Stimulated activated CD4-positive, alpha-beta T cell treated with anti-CD3 and anti-CD28 coated beads, Interleukin-15, amount 100 ng/mL, for 24 hours (primary cell): ENCODE measurements around the gene AXIN2.

Experiments used
- DNase-seq: peaks from one replicate; pipeline ENCODE4 v3.0.0-alpha.2; 2020

The AXIN2 gene, protein sequence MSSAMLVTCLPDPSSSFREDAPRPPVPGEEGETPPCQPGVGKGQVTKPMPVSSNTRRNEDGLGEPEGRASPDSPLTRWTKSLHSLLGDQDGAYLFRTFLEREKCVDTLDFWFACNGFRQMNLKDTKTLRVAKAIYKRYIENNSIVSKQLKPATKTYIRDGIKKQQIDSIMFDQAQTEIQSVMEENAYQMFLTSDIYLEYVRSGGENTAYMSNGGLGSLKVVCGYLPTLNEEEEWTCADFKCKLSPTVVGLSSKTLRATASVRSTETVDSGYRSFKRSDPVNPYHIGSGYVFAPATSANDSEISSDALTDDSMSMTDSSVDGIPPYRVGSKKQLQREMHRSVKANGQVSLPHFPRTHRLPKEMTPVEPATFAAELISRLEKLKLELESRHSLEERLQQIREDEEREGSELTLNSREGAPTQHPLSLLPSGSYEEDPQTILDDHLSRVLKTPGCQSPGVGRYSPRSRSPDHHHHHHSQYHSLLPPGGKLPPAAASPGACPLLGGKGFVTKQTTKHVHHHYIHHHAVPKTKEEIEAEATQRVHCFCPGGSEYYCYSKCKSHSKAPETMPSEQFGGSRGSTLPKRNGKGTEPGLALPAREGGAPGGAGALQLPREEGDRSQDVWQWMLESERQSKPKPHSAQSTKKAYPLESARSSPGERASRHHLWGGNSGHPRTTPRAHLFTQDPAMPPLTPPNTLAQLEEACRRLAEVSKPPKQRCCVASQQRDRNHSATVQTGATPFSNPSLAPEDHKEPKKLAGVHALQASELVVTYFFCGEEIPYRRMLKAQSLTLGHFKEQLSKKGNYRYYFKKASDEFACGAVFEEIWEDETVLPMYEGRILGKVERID

DNA sequence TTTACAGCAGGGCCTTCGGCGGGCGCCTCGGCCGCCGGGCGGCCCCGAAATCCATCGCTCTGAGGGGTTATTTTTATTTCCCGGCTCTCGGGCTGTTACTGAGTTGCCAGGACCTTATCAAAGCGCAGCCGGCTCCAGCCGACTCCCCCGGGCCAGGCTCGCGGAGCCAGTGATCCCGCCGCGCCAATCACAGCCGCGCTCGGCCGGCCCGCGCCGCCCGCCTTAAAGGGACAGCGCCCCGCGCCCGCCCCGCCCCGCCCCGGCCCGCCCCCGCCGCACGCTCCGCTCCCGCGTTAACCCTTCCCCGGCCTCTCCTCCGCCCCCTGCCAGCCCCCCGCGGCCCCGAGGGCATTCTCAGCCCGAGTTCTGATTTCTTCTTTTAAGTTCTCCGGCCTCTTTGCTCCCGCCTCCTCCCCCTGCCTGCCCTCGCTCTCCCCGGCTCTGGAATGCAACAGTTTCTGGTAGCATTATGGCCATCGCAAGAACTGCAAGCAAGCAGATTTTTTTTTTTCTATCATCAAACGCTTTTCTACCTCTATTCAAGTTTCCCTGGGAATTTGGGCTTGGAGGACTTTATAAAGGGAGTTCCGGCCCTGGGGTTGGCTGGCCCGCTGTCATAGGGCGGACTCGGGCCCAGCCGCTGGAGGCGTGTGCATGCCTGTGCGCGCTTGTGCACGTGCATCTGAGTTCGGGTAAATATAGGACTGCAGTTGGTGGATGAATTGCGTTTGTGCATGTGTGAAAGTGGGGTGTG lies at the start of gene AXIN2:
AXIN2 (minus strand) TSS at position 197 of the 754 bp plus-strand sequence. CDS start 3,028 bp downstream, outside the sequence.
- peak; percentile 90 for DNase-seq

DNA sequence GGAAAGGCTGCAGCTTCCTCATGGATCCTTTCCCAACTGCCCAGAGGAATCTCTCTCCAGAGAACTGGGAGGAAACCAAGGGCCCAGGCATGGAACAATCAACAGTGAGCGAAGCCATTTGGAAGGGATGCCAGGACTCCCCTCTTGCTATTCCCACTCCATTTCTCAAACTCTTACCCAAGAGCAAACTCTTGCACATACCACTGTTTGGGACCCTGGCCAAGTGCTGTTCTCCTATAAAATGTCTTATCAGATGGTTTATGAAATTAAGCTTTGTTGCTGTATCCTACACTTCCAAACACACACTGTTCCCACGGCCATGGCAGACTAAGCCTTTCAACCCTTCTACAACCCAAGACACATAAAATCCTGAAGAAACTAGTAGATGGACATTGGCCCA lies 48.3 kb upstream of the AXIN2 start:
- no peak for DNase-seq

DNA sequence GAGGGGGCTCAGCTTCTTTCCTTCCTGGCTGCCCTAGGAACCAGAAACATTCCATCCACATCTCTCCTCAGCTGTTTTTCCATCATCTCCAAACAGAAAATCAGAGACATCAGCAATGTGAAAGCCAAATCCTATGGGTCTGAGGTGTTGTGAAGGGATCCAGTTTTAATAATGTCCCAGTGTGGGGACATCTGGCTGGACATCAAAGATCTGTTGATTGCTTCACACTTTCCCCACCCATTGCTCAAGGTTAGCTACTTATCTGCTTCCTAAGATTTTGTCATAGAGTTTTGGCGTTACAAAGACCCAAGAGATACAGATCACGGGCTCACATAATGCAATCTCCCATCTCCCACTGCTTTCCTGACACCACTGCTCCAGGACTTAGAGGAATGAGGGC lies 47.8 kb upstream of the AXIN2 start:
- no peak for DNase-seq

DNA sequence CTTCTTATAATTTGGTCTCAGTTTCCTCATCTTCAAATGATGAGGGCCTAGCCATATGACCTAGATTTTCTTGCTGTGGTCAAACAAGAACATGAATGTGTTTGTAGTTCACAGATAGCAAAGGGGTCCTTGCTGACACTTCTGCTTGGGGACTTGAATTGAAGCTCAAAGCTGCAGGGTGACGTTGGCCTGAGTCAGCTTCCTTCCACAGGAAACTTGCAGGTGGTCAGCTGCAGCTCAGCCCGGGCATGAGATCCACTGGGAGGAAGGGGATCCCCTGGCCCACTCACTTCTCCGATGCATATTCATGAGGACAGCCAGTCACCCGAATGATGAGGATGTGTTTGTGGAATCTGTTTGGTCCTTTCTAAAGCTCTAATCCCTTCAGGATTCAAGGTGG lies 42.6 kb upstream of the AXIN2 start:
- DNase-seq, result no peak

DNA sequence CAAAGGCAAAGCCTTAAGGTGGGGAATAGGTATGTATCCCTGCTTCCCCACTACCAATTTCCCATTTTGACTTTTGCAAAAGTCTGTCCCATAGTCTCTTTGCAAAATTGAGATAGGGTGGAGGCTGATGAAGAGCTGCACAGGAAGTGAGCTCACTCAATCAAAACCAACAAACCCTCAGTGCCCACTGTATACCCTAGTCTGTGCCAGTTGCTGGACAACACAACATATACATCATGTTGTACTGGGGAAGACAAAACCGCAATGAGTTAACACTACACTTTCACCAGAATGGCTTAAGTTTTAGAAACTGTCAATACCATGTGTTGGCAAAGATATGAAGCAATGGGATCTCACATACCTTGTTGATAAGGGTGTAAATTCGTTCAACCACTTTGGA lies 40.4 kb upstream of the AXIN2 start:
- DNase-seq, result no peak

DNA sequence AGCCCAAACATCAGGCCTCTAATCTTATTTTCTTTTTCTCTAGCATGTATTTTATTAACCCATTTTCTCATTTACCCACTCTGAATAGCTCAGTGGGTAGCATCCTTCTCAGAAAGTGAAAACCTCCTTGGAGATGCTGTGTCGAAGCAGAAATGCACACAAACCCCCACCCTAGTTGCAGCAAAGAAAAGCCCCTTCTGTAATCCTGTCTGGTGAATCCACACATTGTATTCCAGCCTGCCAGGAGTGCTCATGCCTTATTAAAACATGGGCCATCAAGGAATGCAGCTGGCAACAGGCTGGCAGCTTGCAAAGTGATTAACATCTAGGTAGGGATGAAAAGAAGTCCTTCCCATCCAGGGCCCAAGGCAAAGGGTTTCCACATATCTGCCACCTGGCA lies 39.7 kb upstream of the AXIN2 start:
- DNase-seq, result no peak

DNA sequence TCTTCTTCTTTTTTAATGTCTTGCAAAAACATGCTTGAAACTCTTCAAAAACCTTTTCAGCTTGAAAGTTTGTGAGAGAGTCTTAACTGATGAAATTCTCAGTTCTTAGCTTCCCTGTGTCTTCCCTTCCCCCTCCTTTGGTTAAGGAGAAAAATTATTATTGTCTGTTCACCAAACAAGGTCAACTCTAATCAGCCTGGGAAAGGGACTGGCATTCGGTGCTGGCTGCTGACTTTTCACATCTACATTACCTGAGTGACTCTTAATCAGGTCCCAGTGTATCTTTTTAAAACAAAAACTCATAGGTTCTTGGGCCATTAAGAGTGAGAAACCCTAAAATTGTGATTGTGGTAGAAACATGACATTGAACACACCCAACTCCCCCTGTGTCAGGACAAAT lies 39.1 kb upstream of the AXIN2 start:
- DNase-seq, result no peak

DNA sequence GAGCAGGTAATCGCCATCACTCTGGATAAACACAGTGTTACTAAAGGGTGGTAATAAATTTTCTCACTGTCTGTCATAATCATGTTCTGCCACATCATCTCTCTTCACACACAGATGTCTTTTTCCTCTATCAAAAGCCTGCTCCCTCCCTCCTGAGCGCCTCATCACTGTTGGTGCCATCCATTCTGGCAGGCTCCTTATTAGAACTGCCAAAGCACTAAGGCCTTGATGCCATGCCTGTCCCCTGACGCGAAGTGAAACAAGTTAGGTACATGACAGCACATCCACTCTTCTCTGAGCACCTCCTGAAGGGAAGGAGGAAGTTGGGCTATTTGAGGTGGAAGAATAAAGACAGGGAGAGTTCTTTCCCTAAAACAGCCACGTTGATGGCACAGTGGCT lies 38.2 kb upstream of the AXIN2 start:
- no peak for DNase-seq

DNA sequence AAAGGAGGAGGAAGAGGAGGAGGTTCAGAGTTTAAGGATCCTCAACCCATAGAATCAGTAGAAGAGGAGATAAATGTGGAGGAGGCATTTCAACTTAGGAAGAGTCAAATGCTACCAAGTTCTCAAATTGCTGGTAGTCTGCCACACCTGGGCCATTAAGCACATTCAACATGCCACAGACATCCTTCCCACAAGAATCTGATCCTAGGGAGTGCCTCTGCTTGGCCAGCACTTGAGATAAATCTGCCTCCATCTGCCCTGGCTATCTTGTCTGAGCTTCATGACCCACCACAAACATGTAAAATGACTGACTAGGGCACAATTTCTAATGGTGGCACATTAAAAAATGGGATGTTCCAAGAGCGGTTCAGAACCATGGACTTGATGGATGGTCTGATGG lies 37.3 kb upstream of the AXIN2 start:
- no peak for DNase-seq

DNA sequence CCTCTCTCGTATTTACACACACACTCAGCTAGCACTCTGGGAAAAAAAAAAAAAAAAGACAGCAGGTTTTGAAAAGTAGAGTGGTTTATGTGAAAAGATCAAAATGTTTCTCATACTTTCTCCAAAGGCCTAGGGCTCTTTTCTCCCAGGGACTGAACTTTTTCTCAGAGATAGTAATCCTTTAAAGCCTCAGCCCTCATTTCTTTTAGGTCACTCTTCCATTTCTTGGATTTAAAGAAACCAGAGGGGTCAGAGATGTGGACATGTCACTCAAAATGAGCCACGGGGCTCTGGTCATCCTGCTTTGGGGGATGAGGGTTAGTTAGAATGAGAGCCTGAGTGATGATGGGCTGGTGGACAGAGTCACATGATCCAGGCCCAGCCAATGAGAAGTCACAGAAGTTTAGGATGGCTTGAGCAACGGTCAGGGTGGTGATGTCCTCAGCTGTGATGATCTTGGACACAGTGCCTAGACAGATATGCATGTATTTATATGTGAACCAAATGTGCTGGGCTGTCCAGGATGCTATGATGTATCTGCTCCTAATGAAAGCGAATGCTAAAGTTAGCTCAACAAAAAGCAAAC lies 33.7 kb upstream of the AXIN2 start:
- no peak for DNase-seq

DNA sequence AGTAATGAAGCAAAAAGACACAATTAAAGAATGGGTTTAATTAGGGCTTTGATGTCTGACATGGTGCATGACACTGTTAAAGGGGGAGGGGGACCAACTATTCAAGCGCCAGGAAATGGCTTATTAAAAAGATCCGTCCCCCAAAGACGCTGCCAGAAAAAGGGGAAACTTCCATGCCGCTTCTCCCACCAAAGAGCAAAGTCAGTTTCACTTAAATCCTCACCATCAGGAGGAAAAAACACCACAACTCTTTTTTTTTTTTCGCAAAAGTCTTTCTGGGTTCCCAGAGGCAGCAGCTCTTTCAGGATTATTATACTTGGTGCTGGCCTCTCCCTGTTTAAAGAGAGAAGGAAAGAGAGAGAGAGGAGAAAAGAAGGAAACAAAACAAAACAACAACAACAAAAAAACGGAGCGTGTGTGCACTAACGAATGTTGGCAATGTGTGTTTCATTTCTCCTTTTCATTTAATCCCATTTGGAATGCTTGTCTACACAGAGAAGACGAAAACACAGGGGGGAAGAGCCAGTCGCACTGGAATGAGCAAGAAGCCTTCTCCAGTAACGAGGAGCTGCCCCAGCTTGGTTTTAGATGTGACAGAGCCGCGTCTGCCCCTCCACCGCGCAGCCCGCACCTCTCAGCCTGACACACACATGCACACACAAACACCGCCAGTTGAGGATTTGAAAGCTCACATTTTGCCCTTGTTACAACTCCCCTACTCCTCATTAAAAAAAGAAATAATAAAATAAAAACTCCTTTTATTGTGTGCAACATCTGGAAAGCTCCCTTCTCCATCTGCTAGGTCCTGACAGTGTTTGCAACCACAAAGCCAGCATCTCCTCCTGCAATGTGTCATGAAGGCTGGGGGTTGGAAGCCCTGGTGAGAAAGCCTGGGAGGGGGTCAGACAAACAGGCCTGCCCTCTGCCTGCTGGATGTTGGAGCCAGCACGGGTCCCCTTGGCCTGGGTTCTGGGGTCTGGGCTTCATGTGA lies 32.7 kb upstream of the AXIN2 start:
- DNase-seq, result peak; percentile 36

DNA sequence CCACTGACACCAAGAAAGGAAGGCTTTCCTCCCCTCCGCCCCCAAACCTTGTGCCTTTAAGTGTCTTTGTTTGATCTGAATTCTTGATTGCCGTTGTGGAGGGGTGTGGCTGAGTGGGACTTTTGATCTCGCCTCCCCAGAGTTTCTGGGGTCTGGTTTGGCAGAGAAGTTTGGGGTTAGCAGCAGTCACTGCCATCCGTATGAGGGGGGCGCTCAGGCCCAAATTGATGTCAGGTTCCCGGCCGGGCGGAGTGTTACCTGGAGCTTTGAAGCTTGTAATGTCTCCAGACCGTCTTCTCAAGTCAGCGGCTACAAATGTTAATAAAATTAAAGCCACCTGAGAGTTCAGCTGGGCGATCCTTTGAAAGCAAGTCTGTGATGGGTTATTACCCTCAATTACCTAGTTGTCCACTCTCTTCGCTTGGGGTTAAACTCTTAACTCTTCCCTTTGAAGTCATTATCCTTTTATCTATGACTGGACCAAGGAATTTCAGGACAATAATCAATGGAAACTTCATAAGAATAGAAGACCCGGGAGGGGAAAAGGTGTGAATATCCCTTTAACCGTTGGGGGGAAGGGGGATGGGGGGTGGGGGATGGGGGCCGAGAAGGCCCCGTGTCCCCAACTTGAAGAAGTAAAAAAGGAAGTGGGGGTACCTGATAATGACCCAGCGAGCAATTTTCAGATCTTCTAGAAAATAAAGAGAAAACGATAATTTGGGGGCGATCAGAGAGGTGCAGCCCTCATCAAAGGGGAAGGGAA lies 31.8 kb upstream of the AXIN2 start:
- DNase-seq, result no peak

DNA sequence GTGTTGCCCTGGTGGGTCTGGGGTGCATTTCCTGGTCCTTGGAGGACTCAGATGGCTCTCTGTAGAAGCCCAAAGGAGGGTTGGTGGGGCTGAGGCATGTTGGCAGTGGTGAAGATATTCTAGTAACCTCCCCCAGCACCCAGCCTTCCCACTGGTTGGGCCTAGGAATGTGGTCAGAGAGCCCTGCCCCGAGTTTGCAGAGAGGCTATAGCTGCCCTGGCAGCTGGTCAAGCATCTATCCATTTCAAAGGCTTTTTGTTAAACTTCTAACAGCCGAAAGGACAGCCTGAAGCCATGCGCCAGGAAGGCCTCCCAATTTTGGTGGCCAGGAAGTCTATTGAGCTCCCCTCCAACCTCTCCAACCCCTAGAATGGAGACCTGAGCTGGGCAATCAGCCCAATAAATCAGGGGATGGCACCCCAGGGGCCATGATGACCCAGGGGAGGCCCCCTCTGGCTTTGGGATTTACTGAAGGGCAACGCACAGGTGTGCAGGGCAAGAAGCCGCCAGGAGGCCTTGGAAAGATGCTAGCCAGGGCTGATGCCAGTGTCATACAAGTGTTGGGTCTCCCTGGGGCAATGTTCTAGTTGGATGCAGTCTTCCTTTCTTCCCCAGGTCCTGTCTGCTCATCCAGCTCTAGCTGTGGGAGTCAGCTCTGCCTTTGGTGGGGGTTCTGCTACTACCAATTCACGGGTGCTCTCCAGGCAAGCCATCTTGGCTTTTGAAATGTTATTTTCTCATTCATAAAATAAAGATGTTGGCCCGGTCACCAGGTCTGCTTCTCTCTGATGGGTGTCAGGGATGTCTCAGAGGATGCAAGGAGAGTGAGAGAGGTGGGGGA lies 30.9 kb upstream of the AXIN2 start:
- DNase-seq, result no peak

DNA sequence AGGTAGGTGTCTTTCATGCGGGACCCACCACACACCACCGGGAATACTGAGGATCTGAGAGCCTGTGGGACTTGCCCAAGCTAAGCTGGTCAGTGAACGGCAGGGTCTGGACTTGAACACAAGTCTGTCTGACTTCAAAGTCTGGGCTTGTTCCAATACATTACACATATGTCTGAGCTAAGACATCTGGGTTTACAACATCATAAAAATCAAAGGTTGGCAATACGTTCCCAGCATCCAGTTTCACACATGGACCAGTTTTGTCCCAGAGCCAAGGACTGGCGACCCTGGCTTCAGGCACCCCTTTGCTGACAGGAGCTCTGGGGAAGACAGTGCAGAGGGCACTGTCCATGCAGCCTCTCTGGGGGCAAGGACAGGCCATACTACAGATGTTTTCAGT lies 27.9 kb upstream of the AXIN2 start:
- DNase-seq, result no peak

DNA sequence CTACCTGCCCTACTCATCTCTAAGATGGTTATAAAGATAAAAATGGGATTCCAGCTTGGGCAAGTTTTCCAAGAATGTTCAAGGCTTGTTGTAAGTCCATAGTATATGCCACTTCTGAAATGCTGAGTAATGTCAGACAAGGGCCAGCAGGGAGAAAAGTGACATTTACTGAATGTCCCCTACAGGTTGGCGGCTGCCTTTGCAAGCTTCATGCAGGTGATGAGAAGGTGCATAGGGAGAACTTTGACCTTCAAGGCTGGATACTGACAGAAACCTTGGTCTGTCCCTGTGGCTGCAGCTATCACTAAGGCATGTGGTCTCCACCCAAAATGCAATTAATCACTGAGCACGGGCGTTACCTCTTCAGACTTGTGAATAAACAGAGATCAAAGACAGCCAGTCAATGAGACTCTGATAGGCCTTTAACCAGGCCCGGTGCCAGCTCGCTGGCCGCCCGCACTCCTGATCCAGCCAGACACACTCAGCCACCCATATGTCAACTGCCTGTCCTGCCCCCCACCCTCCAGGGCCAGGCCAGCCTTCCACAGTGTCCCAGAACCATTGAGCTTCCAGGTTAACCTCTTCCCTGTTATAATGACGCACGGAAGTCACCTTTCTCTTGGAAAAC lies 26.8 kb upstream of the AXIN2 start:
- DNase-seq, result no peak

DNA sequence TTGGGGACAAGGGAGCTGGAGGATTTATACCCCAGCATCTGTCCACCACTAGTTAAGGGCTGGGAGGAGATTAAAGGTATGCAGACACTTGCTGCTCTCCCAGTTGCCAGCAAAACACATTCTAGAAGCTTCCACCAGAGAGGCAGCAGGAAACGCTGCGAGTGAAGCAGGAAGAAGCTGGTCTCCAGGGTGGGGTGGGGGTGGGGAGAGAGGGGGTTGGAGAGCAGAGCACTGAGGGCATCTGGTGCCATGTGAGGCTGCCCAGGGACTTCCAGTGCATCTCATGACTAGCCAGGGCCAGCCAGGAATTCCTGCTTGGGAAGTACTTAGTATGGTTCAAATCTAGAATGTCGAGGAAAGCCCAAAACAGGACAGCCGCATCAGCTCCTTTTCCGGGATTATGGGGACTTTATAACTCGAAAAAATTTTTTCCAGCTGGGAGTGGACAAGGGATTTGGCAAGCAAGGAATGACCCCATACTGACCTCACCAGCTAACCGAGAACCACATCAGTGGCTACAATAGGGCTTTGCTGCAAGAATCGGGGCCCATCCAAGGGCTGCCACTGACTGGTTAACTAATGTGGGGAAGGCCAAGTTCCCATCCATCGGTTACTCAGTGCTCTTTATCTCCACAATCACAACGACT lies 26.2 kb upstream of the AXIN2 start:
- DNase-seq, result no peak

DNA sequence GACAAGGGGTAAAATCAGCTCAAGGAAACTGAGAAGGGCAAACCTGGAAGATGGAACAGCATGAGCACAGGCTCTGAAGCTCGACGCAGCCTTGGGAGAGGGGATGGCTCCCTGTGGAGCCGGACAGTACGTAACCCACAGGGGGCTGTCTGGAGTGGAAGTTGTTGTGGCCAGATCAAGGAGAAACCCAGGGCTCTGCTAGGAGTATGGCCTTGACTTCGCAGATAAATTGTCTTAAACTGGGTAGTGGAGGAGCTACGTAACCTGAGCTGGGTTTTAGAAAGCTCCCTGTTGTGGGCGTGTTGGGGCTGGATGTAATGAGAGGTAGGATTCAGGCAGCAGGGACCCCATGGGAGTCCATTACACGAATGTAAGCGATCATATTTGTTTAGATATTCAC lies 25.5 kb upstream of the AXIN2 start:
- no peak for DNase-seq

DNA sequence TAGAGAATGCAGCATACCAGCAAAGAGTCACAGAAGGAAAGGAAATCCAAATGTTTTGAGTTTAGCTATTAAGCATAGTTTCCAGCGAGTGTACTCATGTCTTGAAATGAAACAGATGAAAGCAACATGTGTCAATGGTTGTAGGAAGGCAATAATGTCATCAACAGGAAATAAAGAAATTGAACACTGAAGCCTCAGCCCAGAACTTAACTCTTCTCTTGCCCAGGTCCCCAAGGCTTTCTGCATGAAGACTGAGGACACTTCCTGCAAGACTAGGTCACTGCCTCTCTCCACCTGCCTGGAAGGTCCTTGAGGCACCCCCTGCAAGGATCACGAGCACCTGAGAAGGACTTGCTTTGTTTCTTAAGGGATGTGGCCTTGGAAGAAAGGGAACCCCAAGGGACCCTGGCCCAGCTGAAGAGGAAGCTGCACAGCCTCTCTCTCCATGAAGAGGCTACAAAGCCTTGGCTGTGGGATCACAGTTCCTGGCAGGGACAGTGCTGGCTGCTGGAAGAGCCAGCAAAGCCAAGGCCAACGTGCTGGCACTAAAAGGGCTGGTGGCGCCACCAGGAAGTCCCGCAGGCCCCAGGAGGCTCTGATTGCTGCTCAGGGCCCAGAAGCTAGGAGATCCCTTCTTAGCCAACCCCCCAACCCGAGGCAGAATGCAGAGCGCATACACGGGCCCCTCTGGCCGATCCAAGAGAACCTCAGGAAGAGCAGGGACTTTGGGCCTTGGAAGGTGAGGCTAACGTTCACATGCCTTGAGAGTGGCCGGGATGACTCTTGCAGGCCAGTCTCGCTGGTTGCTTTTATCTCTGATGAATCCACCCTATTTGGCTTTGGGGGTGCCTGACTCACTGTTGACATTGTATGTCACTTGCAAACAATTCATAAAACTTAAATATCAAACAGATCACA lies 23.4 kb upstream of the AXIN2 start:
- DNase-seq, result peak; percentile 9
